Measurements from ENCODE around the gene PRPF8. TPM values are rescaled to one million over a fixed set of nuclear protein-coding genes. Genes with fewer than 3 reads are reported as not detected.

Gene PRPF8
- total and polyA plus RNA-seq, 5 donors = 72.1 to 187 (median 146) TPM

- Histone ChIP-seq H3K27me3 (ENCODE audit: control insufficient read depth, insufficient read depth) (no peaks in the 10 kb centered on the region), H3K9me3 (ENCODE audit: control insufficient read depth, low read length) (no peaks in the 10 kb centered on the region), H3K27ac (ENCODE audit: low read length) (peak overlapping the region; percentile 69), H3K4me1 (ENCODE audit: control insufficient read depth, insufficient read depth, low read length) (peaks cover 3% of the 10 kb centered on the region), H3K4me3 (ENCODE audit: low read length) (peak overlapping the region; percentile 37)
- ATAC-seq (peak in 1 of 2 donors; percentile 1), DNase-seq (peak in 1 of 3 donors; percentile 63)
- WGBS = 23% methylated on average over 13 of the region's 13 CpGs
- intact Hi-C loops (cut with DNase I) = loop anchor here in 1 of 4 donors (5.0 kb wide), 1 partner anchor 62 kb away; no protein-coding TSS in a partner anchor
These were observed 40.6 kb downstream of the PRPF8 start for GRCh38 chr17:1643999-1644492.

GRCh38 chr17:1643293-1643998 lies 41.2 kb downstream of the PRPF8 start:
- H3K4me3 ChIP-seq (ENCODE audit: low read length) = peak overlapping the region; percentile 37
- peaks cover 3% of the 10 kb centered on the region for H3K4me1 ChIP-seq (ENCODE audit: control insufficient read depth, insufficient read depth, low read length)
- peak overlapping the region; percentile 69 for H3K27ac ChIP-seq (ENCODE audit: low read length)
- WGBS = 2% methylated on average over 90 of the region's 90 CpGs
- ATAC-seq (peak in 1 of 2 donors; percentile 0), DNase-seq (peak in 2 of 3 donors; percentile 71 to 80)
- H3K27me3 ChIP-seq (ENCODE audit: control insufficient read depth, insufficient read depth) = no peaks in the 10 kb centered on the region
- no peaks in the 10 kb centered on the region for H3K9me3 ChIP-seq (ENCODE audit: control insufficient read depth, low read length)
- intact Hi-C loops (cut with DNase I) = loop anchor here in 1 of 4 donors (5.0 kb wide), 1 partner anchor 61 kb away; no protein-coding TSS in a partner anchor

GRCh38 chr17:1641065-1641403 lies 43.6 kb downstream of the PRPF8 start:
- peak in 1 of 3 donors; percentile 12 for DNase-seq
- Histone ChIP-seq H3K4me1 (ENCODE audit: control insufficient read depth, insufficient read depth, low read length) (no peaks in the 10 kb centered on the region), H3K27ac (ENCODE audit: low read length) (no peak overlapping the region), H3K4me3 (ENCODE audit: low read length) (no peak overlapping the region), H3K27me3 (ENCODE audit: control insufficient read depth, insufficient read depth) (no peaks in the 10 kb centered on the region), H3K9me3 (ENCODE audit: control insufficient read depth, low read length) (no peaks in the 10 kb centered on the region)
- 81% methylated on average over 12 of the region's 12 CpGs for WGBS
- no peak for ATAC-seq
- intact Hi-C loops (cut with DNase I) = loop anchor here in 1 of 4 donors (5.0 kb wide), 1 partner anchor 59 kb away; no protein-coding TSS in a partner anchor

- ATAC-seq (peak in 1 of 2 donors; percentile 1), DNase-seq (peak in 1 of 3 donors; percentile 52)
- H3K27ac ChIP-seq (ENCODE audit: low read length) = no peak overlapping the region
- no peak overlapping the region for H3K4me3 ChIP-seq (ENCODE audit: low read length)
- no peaks in the 10 kb centered on the region for H3K4me1 ChIP-seq (ENCODE audit: control insufficient read depth, insufficient read depth, low read length)
- 77% methylated on average over 23 of the region's 23 CpGs for WGBS
- intact Hi-C loops (cut with DNase I) = loop anchor here in 1 of 4 donors (5.0 kb wide), 1 partner anchor 58 kb away; no protein-coding TSS in a partner anchor
- no peaks in the 10 kb centered on the region for H3K27me3 ChIP-seq (ENCODE audit: control insufficient read depth, insufficient read depth)
- H3K9me3 ChIP-seq (ENCODE audit: control insufficient read depth, low read length) = no peaks in the 10 kb centered on the region
These were observed 44.2 kb downstream of the PRPF8 start for GRCh38 chr17:1640329-1641064.

GRCh38 chr17:1639549-1640180 lies 45.0 kb downstream of the PRPF8 start:
- Histone ChIP-seq H3K9me3 (ENCODE audit: control insufficient read depth, low read length) (no peaks in the 10 kb centered on the region), H3K4me1 (ENCODE audit: control insufficient read depth, insufficient read depth, low read length) (no peaks in the 10 kb centered on the region), H3K27ac (ENCODE audit: low read length) (no peak overlapping the region), H3K27me3 (ENCODE audit: control insufficient read depth, insufficient read depth) (no peaks in the 10 kb centered on the region), H3K4me3 (ENCODE audit: low read length) (no peak overlapping the region)
- intact Hi-C loops (cut with DNase I) = loop anchor here in 1 of 4 donors (5.0 kb wide), 1 partner anchor 57 kb away; no protein-coding TSS in a partner anchor
- DNase-seq (peak in 1 of 3 donors; percentile 45), ATAC-seq (peak in 1 of 2 donors; percentile 4)
- 78% methylated on average over 11 of the region's 11 CpGs for WGBS

- Histone ChIP-seq H3K9me3 (ENCODE audit: control insufficient read depth, low read length) (no peaks in the 10 kb centered on the region), H3K27me3 (ENCODE audit: control insufficient read depth, insufficient read depth) (no peaks in the 10 kb centered on the region), H3K4me3 (ENCODE audit: low read length) (no peak overlapping the region), H3K27ac (ENCODE audit: low read length) (no peak overlapping the region), H3K4me1 (ENCODE audit: control insufficient read depth, insufficient read depth, low read length) (no peaks in the 10 kb centered on the region)
- intact Hi-C loops (cut with DNase I) = no loop called here
- ATAC-seq = no peak
- 77% methylated on average over 19 of the region's 19 CpGs for WGBS
- DNase-seq = peak in 1 of 3 donors; percentile 68
These were observed 45.9 kb downstream of the PRPF8 start for GRCh38 chr17:1638624-1639300.

- Histone ChIP-seq H3K27ac (ENCODE audit: low read length) (no peak overlapping the region), H3K4me3 (ENCODE audit: low read length) (no peak overlapping the region), H3K9me3 (ENCODE audit: control insufficient read depth, low read length) (no peaks in the 10 kb centered on the region), H3K4me1 (ENCODE audit: control insufficient read depth, insufficient read depth, low read length) (no peaks in the 10 kb centered on the region), H3K27me3 (ENCODE audit: control insufficient read depth, insufficient read depth) (no peaks in the 10 kb centered on the region)
- WGBS = 80% methylated on average over 17 of the region's 17 CpGs
- no peak for DNase-seq
- ATAC-seq = no peak
- intact Hi-C loops (cut with DNase I) = no loop called here
These were observed 46.5 kb downstream of the PRPF8 start for GRCh38 chr17:1638171-1638590.

GRCh38 chr17:1636732-1637285 lies 47.9 kb downstream of the PRPF8 start:
- H3K27me3 ChIP-seq (ENCODE audit: control insufficient read depth, insufficient read depth) = no peaks in the 10 kb centered on the region
- ATAC-seq = no peak
- peak in 1 of 3 donors; percentile 48 for DNase-seq
- no peak overlapping the region for H3K27ac ChIP-seq (ENCODE audit: low read length)
- H3K4me1 ChIP-seq (ENCODE audit: control insufficient read depth, insufficient read depth, low read length) = no peaks in the 10 kb centered on the region
- intact Hi-C loops (cut with DNase I) = no loop called here
- 86% methylated on average over 15 of the region's 15 CpGs for WGBS
- H3K4me3 ChIP-seq (ENCODE audit: low read length) = no peak overlapping the region
- no peaks in the 10 kb centered on the region for H3K9me3 ChIP-seq (ENCODE audit: control insufficient read depth, low read length)

- ATAC-seq (no peak), DNase-seq (peak in 1 of 3 donors; percentile 12)
These were observed 48.8 kb downstream of the PRPF8 start for GRCh38 chr17:1635675-1636465.

More at GRCh38 chr17:1635675-1636465, 48.8 kb downstream of the PRPF8 start:
- WGBS = 85% methylated on average over 10 of the region's 10 CpGs
- no peak overlapping the region for H3K4me3 ChIP-seq (ENCODE audit: low read length)
- no peak overlapping the region for H3K27ac ChIP-seq (ENCODE audit: low read length)
- no peaks in the 10 kb centered on the region for H3K9me3 ChIP-seq (ENCODE audit: control insufficient read depth, low read length)
- H3K4me1 ChIP-seq (ENCODE audit: control insufficient read depth, insufficient read depth, low read length) = no peaks in the 10 kb centered on the region
- intact Hi-C loops (cut with DNase I) = no loop called here
- H3K27me3 ChIP-seq (ENCODE audit: control insufficient read depth, insufficient read depth) = no peaks in the 10 kb centered on the region
